ENCODE measurements around the gene CCL16. TPM values are rescaled to one million over a fixed set of nuclear protein-coding genes. Genes with fewer than 3 reads are reported as not detected.

CCL16 gene, protein sequence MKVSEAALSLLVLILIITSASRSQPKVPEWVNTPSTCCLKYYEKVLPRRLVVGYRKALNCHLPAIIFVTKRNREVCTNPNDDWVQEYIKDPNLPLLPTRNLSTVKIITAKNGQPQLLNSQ
- total RNA-seq (2022; extraction: Qiagen RNA extraction), result not detected in 5 replicates

DNA sequence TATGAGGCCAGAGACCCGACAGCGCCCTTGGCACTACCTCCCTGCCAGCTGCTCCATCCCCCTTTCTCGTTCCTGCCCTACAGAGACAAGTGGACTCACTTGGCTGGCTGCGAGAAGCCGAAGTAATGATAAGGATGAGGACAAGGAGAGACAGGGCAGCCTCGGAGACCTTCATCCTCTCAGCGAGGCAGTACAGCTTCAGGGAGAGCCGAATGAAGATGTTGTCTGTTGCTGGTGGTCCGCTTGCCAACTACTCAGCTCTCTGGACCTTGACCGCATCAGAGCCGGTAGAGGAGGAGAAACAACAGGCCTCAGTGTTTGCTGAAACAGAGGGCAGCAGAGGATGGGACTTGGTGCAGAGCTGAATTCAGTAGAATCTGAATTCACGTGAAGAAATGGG, at the start of gene CCL16:
CCL16 (minus strand) TSS at position 252 of the 400 bp plus-strand sequence; CDS start at position 175, 77 bp downstream.

DNA sequence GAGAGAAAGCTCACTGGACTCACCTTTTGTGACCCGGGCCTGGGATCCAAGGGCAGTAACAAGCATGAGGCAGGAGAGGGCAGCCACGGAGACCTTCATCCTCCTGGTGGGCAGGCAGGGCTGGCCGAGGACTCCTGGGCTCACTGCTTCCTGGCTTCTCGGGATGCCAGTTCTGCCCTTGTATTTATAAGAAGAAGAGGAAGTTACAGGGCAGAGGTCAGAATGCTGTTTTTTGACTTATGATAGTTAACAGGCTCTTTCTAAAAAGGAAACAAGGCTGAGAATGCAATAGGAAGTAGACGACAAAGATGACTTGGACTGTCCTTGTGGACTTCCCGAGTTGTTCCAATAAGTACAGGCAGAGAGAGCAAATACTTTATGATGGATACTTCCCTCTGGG, 36.5 kb upstream of the CCL16 start, which contains the start of gene CCL23:
CCL23 (minus strand) TSS at position 174 of the 400 bp plus-strand sequence; CDS start at position 99, 75 bp downstream.

DNA sequence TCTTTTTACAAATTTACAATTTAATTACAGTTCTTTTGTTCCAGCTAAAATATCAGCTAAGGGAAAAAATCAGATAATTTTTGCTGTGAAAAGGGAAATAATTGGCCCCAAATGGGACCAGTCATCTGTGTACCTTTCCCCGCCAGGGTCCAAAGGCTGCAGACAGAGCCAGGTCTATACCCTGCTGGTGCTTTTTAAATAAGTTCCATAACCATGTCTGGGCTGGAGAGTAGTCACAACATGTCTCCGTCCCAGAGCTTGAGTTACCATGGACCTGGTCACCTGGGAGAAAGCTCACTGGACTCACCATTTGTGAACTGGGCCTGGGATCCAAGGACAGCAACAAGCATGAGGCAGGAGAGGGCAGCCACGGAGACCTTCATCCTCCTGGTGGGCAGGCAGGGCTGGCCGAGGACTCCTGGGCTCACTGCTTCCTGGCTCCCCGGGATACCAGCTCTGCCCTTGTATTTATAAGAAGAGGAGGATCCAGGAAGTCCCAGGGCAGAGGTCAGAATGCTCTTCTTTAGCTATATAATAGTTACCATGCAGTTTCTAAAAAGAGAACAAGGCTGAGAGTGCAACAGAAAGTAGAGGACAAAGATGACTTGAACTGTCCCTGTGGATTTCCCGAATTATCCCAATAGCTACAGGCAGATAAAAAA, 19.9 kb upstream of the CCL16 start, which contains the start of gene CCL15:
CCL15 (minus strand) TSS at position 444 of the 662 bp plus-strand sequence; CDS start at position 383, 61 bp downstream.

DNA sequence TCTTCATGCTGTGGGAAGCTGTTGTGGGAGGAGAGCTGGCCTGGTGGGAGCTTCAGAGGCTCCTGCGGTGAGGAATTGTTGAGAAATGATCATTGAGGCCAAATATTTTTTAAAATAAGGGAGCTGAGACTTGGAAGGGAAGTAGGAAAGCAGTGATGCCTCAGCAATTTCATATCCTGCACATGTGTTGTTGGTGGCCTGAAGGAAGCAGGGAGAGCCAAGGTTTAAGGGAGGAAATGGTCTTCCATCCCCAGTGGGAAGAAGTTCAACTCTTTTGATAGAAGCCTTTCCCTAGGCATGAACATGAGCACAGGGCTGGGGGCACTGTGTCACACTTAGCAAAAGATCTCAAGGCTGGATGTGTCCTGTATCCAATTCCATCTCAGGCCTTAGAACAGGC, 5.3 kb upstream of the CCL16 start, which contains the start of gene CCL14:
CCL14 (minus strand) TSS at position 87 of the 400 bp plus-strand sequence; CDS start at position 7, 80 bp downstream.

DNA sequence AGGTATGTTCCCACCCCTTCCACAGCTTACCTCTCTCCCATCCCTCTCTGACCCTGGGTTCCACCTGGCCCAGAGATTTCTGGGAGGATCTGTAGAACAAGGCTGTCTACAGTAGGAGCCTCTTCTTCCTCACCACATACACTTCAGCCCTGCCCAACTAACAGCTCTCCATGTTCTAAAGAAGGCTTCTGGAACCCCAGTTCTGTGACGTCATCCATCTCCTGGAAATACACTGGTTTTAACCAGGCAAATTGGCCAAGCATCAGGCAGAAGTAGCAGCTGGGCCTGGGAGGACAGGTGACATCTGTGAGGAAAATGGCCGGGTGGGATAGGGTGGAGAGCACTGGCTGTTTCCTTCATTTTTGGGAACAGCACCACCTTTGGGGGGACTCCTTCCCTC, 37.8 kb downstream of the CCL16 start, which contains the start of gene LYZL6:
LYZL6 (minus strand) TSS at position 177 of the 400 bp plus-strand sequence. CDS start 4,357 bp downstream, outside the sequence.

DNA sequence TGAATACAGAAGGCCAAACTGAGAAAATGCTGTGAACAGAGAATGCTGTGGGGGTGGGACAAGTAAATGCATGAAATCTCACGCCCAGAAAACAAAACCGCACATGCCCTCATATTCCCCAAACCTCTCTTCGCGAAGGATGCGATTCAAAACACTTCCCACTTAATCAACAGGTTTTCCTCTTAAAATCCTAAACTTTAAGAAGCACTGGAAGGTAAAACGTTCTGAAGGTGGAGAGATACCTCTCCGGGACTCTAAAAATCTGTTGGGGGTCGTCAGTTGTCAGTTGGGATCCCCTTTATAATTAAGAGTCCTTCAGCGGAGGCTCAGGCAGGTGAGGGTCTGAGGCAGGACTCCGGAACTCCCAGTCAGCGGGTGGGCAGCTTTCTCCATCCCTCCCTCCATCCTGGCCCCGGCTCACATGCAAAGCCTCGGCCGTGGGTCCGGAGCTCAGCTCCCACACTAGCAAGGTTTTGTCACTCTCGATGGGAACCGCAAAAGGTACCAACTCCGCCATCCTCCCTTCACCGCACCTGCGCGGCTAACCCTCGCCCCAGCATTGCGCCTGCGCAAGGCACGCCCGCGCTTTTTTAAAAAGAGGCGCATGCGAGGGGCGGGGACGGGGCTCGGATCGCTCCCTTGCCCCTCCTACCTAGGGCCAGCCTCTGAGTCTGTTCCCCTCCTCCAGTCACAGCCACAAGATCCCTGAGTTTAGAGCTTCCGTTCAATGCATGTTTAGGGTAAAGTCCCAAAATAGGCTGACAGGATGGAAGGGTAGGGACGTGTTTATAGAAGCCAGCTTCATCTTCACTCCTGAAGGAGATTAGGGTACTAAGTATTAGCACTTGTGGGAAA, 50.9 kb downstream of the CCL16 start, which contains the start of gene RDM1:
RDM1 (minus strand) TSS at position 563 of the 855 bp plus-strand sequence; CDS start at position 517, 46 bp downstream.

Other genes starting within 250 kb of the CCL16 start
- 0.07 to 0.14 TPM (median 0.13 TPM) in 5 replicates for gene RASL10B, start 249.9 kb downstream of the CCL16 start, total RNA-seq (2022; extraction: Qiagen RNA extraction)
- gene GAS2L2, start 228.3 kb downstream of the CCL16 start, total RNA-seq (2022; extraction: Qiagen RNA extraction), result 0.04 to 0.08 TPM (median 0.08 TPM) in 5 replicates
- gene C17orf50, start 220.6 kb downstream of the CCL16 start, total RNA-seq (2022; extraction: Qiagen RNA extraction), result 0.21 to 0.59 TPM (median 0.34 TPM) in 4 of 5 replicates, not detected in the other
- gene MMP28, start 185.9 kb downstream of the CCL16 start, total RNA-seq (2022; extraction: Qiagen RNA extraction), result 4.5 to 8.7 TPM (median 7.5 TPM) in 5 replicates
- gene TAF15, start 172.0 kb downstream of the CCL16 start, total RNA-seq (2022; extraction: Qiagen RNA extraction), result 197 to 220 TPM (median 203 TPM) in 5 replicates
- not detected in 5 replicates for gene HEATR9, start 112.6 kb downstream of the CCL16 start, total RNA-seq (2022; extraction: Qiagen RNA extraction)
- gene CCL5, start 101.1 kb downstream of the CCL16 start, total RNA-seq (2022; extraction: Qiagen RNA extraction), result 1.1 to 1.5 TPM (median 1.2 TPM) in 5 replicates
- 2.7 to 3.9 TPM (median 3.1 TPM) in 5 replicates for gene RDM1, start 50.7 kb downstream of the CCL16 start, total RNA-seq (2022; extraction: Qiagen RNA extraction)
- gene LYZL6, start 37.8 kb downstream of the CCL16 start, total RNA-seq (2022; extraction: Qiagen RNA extraction), result not detected in 5 replicates
- not detected in 5 replicates for gene CCL14, start 5.2 kb upstream of the CCL16 start, total RNA-seq (2022; extraction: Qiagen RNA extraction)
- not detected in 5 replicates for gene CCL15, start 20.1 kb upstream of the CCL16 start, total RNA-seq (2022; extraction: Qiagen RNA extraction)
- not detected in 5 replicates for gene CCL23, start 36.5 kb upstream of the CCL16 start, total RNA-seq (2022; extraction: Qiagen RNA extraction)
- gene CCL18, start 82.8 kb upstream of the CCL16 start, total RNA-seq (2022; extraction: Qiagen RNA extraction), result 0.21 TPM in 1 of 5 replicates, not detected in the others
- not detected in 5 replicates for gene CCL3, start 108.6 kb upstream of the CCL16 start, total RNA-seq (2022; extraction: Qiagen RNA extraction)
- gene CCL4, start 122.3 kb upstream of the CCL16 start, total RNA-seq (2022; extraction: Qiagen RNA extraction), result not detected in 5 replicates
- gene TBC1D3B, start 195.1 kb upstream of the CCL16 start, total RNA-seq (2022; extraction: Qiagen RNA extraction), result 2.1 to 3.7 TPM (median 2.6 TPM) in 5 replicates
- not detected in 5 replicates for gene CCL3L1, start 215.3 kb upstream of the CCL16 start, total RNA-seq (2022; extraction: Qiagen RNA extraction)
- not detected in 5 replicates for gene CCL4L2, start 229.6 kb upstream of the CCL16 start, total RNA-seq (2022; extraction: Qiagen RNA extraction)

Data from A549 treated with Mapracorat at 1 μM for 4 hours (cell line).